Epithelial cell of proximal tubule (primary cell): ENCODE data around the gene TSHZ1. TPM values are rescaled to one million over a fixed set of nuclear protein-coding genes. Genes with fewer than 3 reads are reported as not detected.

Experiments
- DNase-seq: peaks from one replicate; pipeline ENCODE4 v3.0.0-alpha.2; 2011; ENCODE audit warnings: low read depth
- H3K4me3 ChIP-seq: 2 replicates; pipeline ENCODE4 v1.5.1; 2011; ENCODE audit warnings: low read depth, mild to moderate bottlenecking, low read length
- total RNA-seq: library from RNA; depleted of rRNA; stranded (reverse); fragments of >200 nt; gene quantifications from 2 replicates; pipeline ENCODE4 v1.2.3, GENCODE V29; 2015
- TF ChIP-seq, protein P1 (sequence below): conservative IDR thresholded peaks from 2 replicates; pipeline ENCODE4 v1.5.1; 2012; ENCODE audit warnings: low read depth, mild to moderate bottlenecking, low read length

The TSHZ1 gene
- total RNA-seq, 1 donor from 2014 or later = 5.1 TPM

DNA sequence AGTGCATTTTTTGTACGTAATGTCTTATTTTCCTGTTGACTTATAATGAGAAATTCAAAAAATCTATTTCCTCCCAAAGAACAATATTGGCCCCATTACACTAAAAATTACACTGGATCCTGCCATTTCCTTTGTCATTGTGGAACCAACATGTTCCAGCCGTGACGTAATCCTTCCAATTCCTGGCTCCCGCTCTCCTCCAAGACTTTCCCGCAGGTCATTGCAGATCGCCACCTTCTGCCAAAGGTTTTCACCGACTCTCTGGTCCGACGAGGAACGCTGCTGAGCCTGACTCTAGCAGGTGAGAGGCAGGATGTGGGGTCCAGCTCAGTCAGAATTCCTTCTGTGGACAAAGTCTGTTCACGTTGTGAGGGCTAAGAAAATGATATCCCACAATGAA lies 39.7 kb upstream of the TSHZ1 start:
- TF ChIP-seq, protein P1, sequence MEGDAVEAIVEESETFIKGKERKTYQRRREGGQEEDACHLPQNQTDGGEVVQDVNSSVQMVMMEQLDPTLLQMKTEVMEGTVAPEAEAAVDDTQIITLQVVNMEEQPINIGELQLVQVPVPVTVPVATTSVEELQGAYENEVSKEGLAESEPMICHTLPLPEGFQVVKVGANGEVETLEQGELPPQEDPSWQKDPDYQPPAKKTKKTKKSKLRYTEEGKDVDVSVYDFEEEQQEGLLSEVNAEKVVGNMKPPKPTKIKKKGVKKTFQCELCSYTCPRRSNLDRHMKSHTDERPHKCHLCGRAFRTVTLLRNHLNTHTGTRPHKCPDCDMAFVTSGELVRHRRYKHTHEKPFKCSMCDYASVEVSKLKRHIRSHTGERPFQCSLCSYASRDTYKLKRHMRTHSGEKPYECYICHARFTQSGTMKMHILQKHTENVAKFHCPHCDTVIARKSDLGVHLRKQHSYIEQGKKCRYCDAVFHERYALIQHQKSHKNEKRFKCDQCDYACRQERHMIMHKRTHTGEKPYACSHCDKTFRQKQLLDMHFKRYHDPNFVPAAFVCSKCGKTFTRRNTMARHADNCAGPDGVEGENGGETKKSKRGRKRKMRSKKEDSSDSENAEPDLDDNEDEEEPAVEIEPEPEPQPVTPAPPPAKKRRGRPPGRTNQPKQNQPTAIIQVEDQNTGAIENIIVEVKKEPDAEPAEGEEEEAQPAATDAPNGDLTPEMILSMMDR = no peak
- DNase-seq = no peak
- no peak overlapping the region for H3K4me3 ChIP-seq

DNA sequence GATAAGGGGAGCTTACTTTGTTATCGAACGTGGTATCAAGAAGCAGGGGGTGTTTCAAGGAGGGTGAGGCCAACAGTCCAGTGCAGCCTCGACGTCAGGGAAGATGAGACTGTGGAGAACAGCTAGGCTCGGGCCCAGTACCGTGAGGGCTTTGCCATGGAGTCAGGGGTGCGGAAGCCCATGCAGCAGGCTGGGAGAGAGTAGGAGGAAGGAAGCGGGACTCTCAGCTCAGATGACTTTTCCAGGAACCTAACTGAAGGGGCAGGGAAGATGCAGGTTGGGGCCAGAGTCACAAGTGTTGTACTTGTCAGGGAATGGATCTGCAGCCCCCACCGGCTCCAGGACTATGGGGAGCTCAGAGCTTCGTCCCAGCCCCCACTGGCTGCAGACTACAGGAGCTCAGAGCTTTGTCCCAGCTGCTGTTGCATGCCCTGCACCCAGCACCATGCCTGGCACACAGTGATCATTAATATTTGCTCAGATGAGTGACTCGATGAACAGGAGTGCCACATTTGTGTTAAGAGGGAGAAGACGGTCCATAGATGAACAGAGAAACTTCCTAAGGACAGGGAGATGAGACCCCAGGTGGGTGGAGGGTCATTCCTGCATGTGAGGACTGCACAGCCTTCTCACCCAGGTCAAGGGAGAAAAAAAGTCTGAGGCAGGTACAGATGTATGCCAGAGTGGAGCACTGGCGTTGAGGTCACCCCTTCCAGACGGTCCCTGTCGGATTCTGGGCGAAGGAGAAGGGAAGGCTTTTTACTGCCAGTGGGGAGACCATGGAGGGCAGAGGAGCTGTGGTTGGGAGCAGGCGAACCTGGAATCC lies 38.1 kb upstream of the TSHZ1 start:
- TF ChIP-seq, protein P1 = no peak
- DNase-seq = no peak

DNA sequence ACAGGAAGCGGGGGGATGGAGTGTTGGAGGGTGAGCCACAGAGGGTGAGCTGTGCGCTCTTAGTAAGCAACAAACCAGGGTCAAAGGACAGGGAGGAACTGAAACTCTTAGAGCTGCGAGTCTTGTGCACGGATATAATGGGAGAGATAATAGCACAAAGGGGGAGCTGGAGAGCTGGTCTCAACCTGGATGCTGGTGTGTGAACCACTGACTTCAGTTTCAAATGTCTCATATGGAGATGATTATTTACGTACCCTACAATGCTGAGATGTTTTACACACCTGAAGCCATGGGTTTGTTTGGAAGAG lies 37.5 kb upstream of the TSHZ1 start:
- H3K4me3 ChIP-seq = no peak overlapping the region
- no peak for DNase-seq
- TF ChIP-seq, protein P1 = peak; percentile 26

More for the DNA sequence above, 38.1 kb upstream of the TSHZ1 start:
- H3K4me3 ChIP-seq = no peak overlapping the region

DNA sequence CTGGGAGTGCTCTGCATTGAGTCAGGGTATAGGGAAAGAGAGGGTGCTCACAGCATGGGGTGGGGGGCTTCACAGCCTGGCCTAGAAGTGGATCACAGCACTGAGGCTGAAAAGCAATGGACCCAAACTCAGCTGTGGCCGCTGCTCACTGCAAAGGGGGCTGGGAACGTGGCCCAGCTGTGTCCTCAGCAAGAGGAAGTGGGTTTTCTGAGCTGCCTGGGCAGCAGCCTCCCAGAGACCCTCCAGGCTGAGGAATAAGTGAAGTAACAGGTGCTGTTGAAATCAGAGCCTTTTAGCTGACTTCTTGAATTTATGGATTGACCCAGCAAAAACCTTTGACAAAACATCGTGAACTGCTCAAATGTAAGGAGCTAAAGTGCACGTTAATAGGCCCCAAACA lies 36.9 kb upstream of the TSHZ1 start:
- H3K4me3 ChIP-seq = no peak overlapping the region
- no peak for DNase-seq
- TF ChIP-seq, protein P1 = no peak

DNA sequence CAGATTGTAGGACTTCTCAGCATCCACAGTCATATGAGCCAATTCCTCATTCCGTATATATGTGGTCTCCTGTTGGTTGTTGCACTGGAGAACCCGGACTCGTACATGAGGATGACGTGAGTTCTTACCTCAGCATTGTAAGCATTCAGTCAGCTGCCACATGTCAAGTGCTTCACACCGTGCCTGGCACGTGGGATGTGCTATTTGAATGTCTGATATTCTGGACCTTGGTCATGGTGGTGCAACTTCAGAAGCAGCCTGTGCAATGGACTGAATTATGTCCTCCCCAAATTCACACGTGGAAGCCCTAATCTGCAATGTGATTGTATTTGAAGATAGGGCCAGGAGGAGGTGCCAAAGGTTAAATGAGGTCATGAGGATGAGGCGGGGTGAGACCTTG lies 33.7 kb upstream of the TSHZ1 start:
- no peak overlapping the region for H3K4me3 ChIP-seq
- no peak for DNase-seq
- TF ChIP-seq, protein P1 = no peak

DNA sequence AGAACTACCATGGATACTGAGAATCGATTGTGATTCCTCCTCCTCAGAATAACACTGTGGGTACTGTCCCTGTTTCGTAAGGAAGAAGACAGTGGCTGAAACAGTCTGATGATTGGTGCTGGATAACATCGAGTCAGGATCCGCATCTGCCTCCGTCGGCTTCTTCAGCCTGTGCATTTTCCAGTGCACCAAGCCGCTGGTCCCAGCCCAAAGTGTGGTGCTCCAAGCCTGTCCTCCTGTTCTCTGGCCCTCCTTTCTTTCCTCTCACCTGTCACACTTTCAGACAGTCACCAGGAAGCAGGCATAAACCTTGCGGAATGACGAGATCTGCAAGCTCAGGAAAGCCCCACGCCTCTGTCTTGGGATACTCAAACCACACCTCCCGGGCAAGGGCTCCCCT lies 32.2 kb upstream of the TSHZ1 start:
- TF ChIP-seq, protein P1 = no peak
- H3K4me3 ChIP-seq = no peak overlapping the region
- no peak for DNase-seq
